Measurements from ENCODE around the gene BICDL2. TPM values are rescaled to one million over a fixed set of nuclear protein-coding genes. Genes with fewer than 3 reads are reported as not detected.

The BICDL2 gene
- total and polyA plus RNA-seq, 9 of the 15 experiments (the other 6 are each of a cell fraction or from before 2014, with no cell fraction given), result 0.09 to 0.28 (median 0.09) TPM; not detected in 6

DNA sequence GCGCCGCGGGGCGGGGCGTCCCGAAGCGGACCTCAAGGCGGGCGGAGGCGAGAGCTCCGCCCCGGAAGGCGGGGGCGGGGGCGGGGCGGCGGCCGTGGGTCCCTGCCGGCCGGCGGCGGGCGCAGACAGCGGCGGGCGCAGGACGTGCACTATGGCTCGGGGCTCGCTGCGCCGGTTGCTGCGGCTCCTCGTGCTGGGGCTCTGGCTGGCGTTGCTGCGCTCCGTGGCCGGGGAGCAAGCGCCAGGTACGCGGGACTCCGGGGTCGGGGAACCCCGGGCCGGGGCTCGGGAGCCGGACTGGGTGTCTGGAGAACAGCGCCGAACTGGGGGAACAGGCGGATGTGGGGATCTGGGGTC, 16.5 kb downstream of the BICDL2 start, which contains the start of gene TNFRSF12A (continued):
- TF ChIP-seq ZNF165 (CRISPR knock-in tag; IDR thresholded peaks at IDR 0.05; ENCODE audit: borderline replicate concordance) (no peak), HNRNPK (IDR thresholded peaks at IDR 0.05; ENCODE audit: low read depth, low read length, poor library complexity, severe bottlenecking) (no peak), POLR2G (IDR thresholded peaks at IDR 0.05; ENCODE audit: low read depth, low read length) (peak; percentile 94), ADNP (tag; IDR thresholded peaks at IDR 0.05) (no peak), NEUROD1 (IDR thresholded peaks at IDR 0.05; ENCODE audit: borderline replicate concordance, low read depth, low read length, partially characterized antibody) (no peak), TSC22D4 (tag; IDR thresholded peaks at IDR 0.05) (no peak), ZEB2 (IDR thresholded peaks at IDR 0.05) (no peak), RCOR1 (IDR thresholded peaks at IDR 0.05; ENCODE audit: borderline replicate concordance in 1 of 2, low read depth in 2 of 2, low read length in 2 of 2) (no peak), SAFB2 (IDR thresholded peaks at IDR 0.05; ENCODE audit: borderline replicate concordance, low read depth, low read length, severe bottlenecking) (no peak), ZC3H8 (IDR thresholded peaks at IDR 0.05) (no peak), SIRT6 (IDR thresholded peaks at IDR 0.05; ENCODE audit: low read depth, low read length) (no peak), GATA2 (CRISPR knock-in tag; IDR thresholded peaks at IDR 0.05) (no peak)
- TF ChIP-seq, protein P1, sequence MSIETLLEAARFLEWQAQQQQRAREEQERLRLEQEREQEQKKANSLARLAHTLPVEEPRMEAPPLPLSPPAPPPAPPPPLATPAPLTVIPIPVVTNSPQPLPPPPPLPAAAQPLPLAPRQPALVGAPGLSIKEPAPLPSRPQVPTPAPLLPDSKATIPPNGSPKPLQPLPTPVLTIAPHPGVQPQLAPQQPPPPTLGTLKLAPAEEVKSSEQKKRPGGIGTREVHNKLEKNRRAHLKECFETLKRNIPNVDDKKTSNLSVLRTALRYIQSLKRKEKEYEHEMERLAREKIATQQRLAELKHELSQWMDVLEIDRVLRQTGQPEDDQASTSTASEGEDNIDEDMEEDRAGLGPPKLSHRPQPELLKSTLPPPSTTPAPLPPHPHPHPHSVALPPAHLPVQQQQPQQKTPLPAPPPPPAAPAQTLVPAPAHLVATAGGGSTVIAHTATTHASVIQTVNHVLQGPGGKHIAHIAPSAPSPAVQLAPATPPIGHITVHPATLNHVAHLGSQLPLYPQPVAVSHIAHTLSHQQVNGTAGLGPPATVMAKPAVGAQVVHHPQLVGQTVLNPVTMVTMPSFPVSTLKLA (conservative IDR thresholded peaks at IDR 0.05), result peak; percentile 52 to 61
- TF ChIP-seq, protein P2, sequence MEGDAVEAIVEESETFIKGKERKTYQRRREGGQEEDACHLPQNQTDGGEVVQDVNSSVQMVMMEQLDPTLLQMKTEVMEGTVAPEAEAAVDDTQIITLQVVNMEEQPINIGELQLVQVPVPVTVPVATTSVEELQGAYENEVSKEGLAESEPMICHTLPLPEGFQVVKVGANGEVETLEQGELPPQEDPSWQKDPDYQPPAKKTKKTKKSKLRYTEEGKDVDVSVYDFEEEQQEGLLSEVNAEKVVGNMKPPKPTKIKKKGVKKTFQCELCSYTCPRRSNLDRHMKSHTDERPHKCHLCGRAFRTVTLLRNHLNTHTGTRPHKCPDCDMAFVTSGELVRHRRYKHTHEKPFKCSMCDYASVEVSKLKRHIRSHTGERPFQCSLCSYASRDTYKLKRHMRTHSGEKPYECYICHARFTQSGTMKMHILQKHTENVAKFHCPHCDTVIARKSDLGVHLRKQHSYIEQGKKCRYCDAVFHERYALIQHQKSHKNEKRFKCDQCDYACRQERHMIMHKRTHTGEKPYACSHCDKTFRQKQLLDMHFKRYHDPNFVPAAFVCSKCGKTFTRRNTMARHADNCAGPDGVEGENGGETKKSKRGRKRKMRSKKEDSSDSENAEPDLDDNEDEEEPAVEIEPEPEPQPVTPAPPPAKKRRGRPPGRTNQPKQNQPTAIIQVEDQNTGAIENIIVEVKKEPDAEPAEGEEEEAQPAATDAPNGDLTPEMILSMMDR (IDR thresholded peaks at IDR 0.05 in 2 of 3, conservative IDR thresholded peaks at IDR 0.05 in 1 of 3; ENCODE audit: insufficient read depth in 2 of 3, low read depth in 1 of 3, low read length in 3 of 3), result peak in 1 of 3 experiments; percentile 29; a peak in 1 of 6 replicates
- TF ChIP-seq, protein P3, sequence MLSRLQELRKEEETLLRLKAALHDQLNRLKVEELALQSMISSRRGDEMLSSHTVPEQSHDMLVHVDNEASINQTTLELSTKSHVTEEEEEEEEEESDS (CRISPR knock-in tag; IDR thresholded peaks at IDR 0.05), result no peak
- TF ChIP-seq, protein P4, sequence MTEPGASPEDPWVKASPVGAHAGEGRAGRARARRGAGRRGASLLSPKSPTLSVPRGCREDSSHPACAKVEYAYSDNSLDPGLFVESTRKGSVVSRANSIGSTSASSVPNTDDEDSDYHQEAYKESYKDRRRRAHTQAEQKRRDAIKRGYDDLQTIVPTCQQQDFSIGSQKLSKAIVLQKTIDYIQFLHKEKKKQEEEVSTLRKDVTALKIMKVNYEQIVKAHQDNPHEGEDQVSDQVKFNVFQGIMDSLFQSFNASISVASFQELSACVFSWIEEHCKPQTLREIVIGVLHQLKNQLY (CRISPR knock-in tag; conservative IDR thresholded peaks at IDR 0.05), result no peak
- TF ChIP-seq, protein P5, sequence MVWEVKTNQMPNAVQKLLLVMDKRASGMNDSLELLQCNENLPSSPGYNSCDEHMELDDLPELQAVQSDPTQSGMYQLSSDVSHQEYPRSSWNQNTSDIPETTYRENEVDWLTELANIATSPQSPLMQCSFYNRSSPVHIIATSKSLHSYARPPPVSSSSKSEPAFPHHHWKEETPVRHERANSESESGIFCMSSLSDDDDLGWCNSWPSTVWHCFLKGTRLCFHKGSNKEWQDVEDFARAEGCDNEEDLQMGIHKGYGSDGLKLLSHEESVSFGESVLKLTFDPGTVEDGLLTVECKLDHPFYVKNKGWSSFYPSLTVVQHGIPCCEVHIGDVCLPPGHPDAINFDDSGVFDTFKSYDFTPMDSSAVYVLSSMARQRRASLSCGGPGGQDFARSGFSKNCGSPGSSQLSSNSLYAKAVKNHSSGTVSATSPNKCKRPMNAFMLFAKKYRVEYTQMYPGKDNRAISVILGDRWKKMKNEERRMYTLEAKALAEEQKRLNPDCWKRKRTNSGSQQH (CRISPR knock-in tag; IDR thresholded peaks at IDR 0.05), result no peak
- TF ChIP-seq, protein P6, sequence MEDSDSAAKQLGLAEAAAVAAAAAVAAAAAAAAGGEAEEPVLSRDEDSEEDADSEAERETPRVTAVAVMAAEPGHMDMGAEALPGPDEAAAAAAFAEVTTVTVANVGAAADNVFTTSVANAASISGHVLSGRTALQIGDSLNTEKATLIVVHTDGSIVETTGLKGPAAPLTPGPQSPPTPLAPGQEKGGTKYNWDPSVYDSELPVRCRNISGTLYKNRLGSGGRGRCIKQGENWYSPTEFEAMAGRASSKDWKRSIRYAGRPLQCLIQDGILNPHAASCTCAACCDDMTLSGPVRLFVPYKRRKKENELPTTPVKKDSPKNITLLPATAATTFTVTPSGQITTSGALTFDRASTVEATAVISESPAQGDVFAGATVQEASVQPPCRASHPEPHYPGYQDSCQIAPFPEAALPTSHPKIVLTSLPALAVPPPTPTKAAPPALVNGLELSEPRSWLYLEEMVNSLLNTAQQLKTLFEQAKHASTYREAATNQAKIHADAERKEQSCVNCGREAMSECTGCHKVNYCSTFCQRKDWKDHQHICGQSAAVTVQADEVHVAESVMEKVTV (CRISPR knock-in tag; IDR thresholded peaks at IDR 0.05), result no peak; the same call in 1 of the 2 replicates
- TF ChIP-seq, protein P7, sequence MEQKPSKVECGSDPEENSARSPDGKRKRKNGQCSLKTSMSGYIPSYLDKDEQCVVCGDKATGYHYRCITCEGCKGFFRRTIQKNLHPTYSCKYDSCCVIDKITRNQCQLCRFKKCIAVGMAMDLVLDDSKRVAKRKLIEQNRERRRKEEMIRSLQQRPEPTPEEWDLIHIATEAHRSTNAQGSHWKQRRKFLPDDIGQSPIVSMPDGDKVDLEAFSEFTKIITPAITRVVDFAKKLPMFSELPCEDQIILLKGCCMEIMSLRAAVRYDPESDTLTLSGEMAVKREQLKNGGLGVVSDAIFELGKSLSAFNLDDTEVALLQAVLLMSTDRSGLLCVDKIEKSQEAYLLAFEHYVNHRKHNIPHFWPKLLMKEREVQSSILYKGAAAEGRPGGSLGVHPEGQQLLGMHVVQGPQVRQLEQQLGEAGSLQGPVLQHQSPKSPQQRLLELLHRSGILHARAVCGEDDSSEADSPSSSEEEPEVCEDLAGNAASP (IDR thresholded peaks at IDR 0.05), result no peak

Data from K562 (cell line).